IgD-negative memory B cell (primary cell): ENCODE results near the gene CDYL2. TPM values are rescaled to one million over a fixed set of nuclear protein-coding genes. Genes with fewer than 3 reads are reported as not detected.

Source experiments
- H3K27ac Mint-ChIP-seq, 3 donors: one replicate each; pipeline ENCODE4 v1.8.0; 2020 to 2022; ENCODE audit warnings: mild to moderate bottlenecking in 3 of 3, mixed read lengths in 3 of 3, moderate library complexity in 1 of 3
- H3K27me3 Mint-ChIP-seq: one replicate; pipeline ENCODE4 v1.8.0; 2021; ENCODE audit warnings: mixed read lengths
- H3K36me3 Mint-ChIP-seq: one replicate; pipeline ENCODE4 v1.8.0; 2020; ENCODE audit warnings: mild to moderate bottlenecking, mixed read lengths
- H3K4me1 Mint-ChIP-seq, 3 donors: one replicate each; pipeline ENCODE4 v1.8.0; 2020 to 2022; ENCODE audit warnings: mixed read lengths in 3 of 3, mild to moderate bottlenecking in 1 of 3
- H3K4me3 Mint-ChIP-seq, 4 donors: one replicate each; pipeline ENCODE4 v1.8.0; 2020 to 2022; ENCODE audit warnings: mild to moderate bottlenecking in 4 of 4, mixed read lengths in 4 of 4, moderate library complexity in 3 of 4
- H3K9me3 Mint-ChIP-seq, 3 donors: one replicate each; pipeline ENCODE4 v1.8.0; 2020 to 2021; ENCODE audit warnings: mixed read lengths in 3 of 3, mild to moderate bottlenecking in 1 of 3
- polyA plus RNA-seq: library from polyadenylated mRNA; unstranded; fragments of 300-500 nt; fragmentation: Illumina TruSeq; gene quantifications from one replicate; pipeline ENCODE4 v1.2.3, GENCODE V29; 2021

CDYL2 gene
- polyA plus RNA-seq, 1 donor from 2014 or later, result 0.69 TPM

GRCh38 chr16:80594756-80595155, 209.6 kb downstream of the CDYL2 start:
- peaks cover 6% of the 10 kb centered on the region in 3 donors for H3K9me3 Mint-ChIP-seq
- H3K4me1 Mint-ChIP-seq, result peaks cover 0 to 7% (median 6%) of the 10 kb centered on the region in 3 donors
- no peak overlapping the region for H3K27ac Mint-ChIP-seq
- peaks cover 3% of the 10 kb centered on the region for H3K27me3 Mint-ChIP-seq
- H3K36me3 Mint-ChIP-seq, result peaks cover 5% of the 10 kb centered on the region
- H3K4me3 Mint-ChIP-seq, result no peak overlapping the region

GRCh38 chr16:80592273-80592672, 212.1 kb downstream of the CDYL2 start:
- H3K27ac Mint-ChIP-seq, result no peak overlapping the region
- H3K27me3 Mint-ChIP-seq, result peaks cover 3% of the 10 kb centered on the region
- H3K9me3 Mint-ChIP-seq, result peaks cover 6 to 8% (median 6%) of the 10 kb centered on the region in 3 donors
- H3K4me3 Mint-ChIP-seq, result no peak overlapping the region
- H3K4me1 Mint-ChIP-seq, result peaks cover 0 to 7% (median 6%) of the 10 kb centered on the region in 3 donors
- H3K36me3 Mint-ChIP-seq, result peaks cover 5% of the 10 kb centered on the region

- no peak overlapping the region for H3K4me3 Mint-ChIP-seq
- H3K9me3 Mint-ChIP-seq, result peaks cover under 1 to 3% (median under 1%) of the 10 kb centered on the region in 3 donors
- H3K27ac Mint-ChIP-seq, result no peak overlapping the region
- H3K4me1 Mint-ChIP-seq, result peaks cover 0 to 7% (median 6%) of the 10 kb centered on the region in 3 donors
- peaks cover 3% of the 10 kb centered on the region for H3K27me3 Mint-ChIP-seq
- H3K36me3 Mint-ChIP-seq, result peaks cover 3% of the 10 kb centered on the region
These were observed 213.1 kb downstream of the CDYL2 start for GRCh38 chr16:80591071-80591915.

GRCh38 chr16:80587071-80587470, 217.3 kb downstream of the CDYL2 start:
- H3K4me1 Mint-ChIP-seq, result peaks cover 5 to 7% (median 6%) of the 10 kb centered on the region in 3 donors
- H3K4me3 Mint-ChIP-seq, result no peak overlapping the region
- H3K27me3 Mint-ChIP-seq, result peaks cover 2% of the 10 kb centered on the region
- H3K27ac Mint-ChIP-seq, result no peak overlapping the region
- H3K9me3 Mint-ChIP-seq, result peaks cover 0 to 2% (median 0%) of the 10 kb centered on the region in 3 donors
- H3K36me3 Mint-ChIP-seq, result peaks cover 5% of the 10 kb centered on the region

- peaks cover 2% of the 10 kb centered on the region for H3K27me3 Mint-ChIP-seq
- H3K4me1 Mint-ChIP-seq, result peaks cover 5 to 7% (median 6%) of the 10 kb centered on the region in 3 donors
- H3K27ac Mint-ChIP-seq, result no peak overlapping the region
- peaks cover 5% of the 10 kb centered on the region for H3K36me3 Mint-ChIP-seq
- no peak overlapping the region for H3K4me3 Mint-ChIP-seq
- H3K9me3 Mint-ChIP-seq, result peaks cover 0 to 2% (median 0%) of the 10 kb centered on the region in 3 donors
These were observed 217.9 kb downstream of the CDYL2 start for GRCh38 chr16:80586476-80586875.

- Mint-ChIP-seq H3K27ac (no peak overlapping the region), H3K36me3 (peaks cover 5% of the 10 kb centered on the region), H3K4me1 (peaks cover 5 to 11% (median 5%) of the 10 kb centered on the region in 3 donors), H3K9me3 (peaks cover 0 to 3% (median 0%) of the 10 kb centered on the region in 3 donors), H3K27me3 (peaks cover 2% of the 10 kb centered on the region), H3K4me3 (no peak overlapping the region)
These were observed 218.6 kb downstream of the CDYL2 start for GRCh38 chr16:80585764-80586163.

GRCh38 chr16:80583466-80583865, 220.9 kb downstream of the CDYL2 start:
- peaks cover 13 to 19% (median 14%) of the 10 kb centered on the region in 3 donors for H3K4me1 Mint-ChIP-seq
- peaks cover 0 to 3% (median 0%) of the 10 kb centered on the region in 3 donors for H3K9me3 Mint-ChIP-seq
- H3K4me3 Mint-ChIP-seq, result no peak overlapping the region

GRCh38 chr16:80580109-80580832, 224.1 kb downstream of the CDYL2 start:
- H3K4me3 Mint-ChIP-seq, result peak overlapping the region in 1 of 4 donors; percentile 37
- peaks cover 0 to 2% (median 0%) of the 10 kb centered on the region in 3 donors for H3K9me3 Mint-ChIP-seq
- peaks cover 13 to 19% (median 14%) of the 10 kb centered on the region in 3 donors for H3K4me1 Mint-ChIP-seq

More at GRCh38 chr16:80583466-80583865, 220.9 kb downstream of the CDYL2 start:
- Mint-ChIP-seq H3K36me3 (peaks cover 1% of the 10 kb centered on the region), H3K27ac (no peak overlapping the region), H3K27me3 (peaks cover 2% of the 10 kb centered on the region)

GRCh38 chr16:80577485-80578280, 226.7 kb downstream of the CDYL2 start:
- H3K9me3 Mint-ChIP-seq, result peaks cover 0 to 2% (median 0%) of the 10 kb centered on the region in 3 donors
- H3K4me1 Mint-ChIP-seq, result peaks cover 13 to 14% (median 14%) of the 10 kb centered on the region in 3 donors
- H3K27me3 Mint-ChIP-seq, result no peaks in the 10 kb centered on the region
- no peaks in the 10 kb centered on the region for H3K36me3 Mint-ChIP-seq
- no peak overlapping the region for H3K27ac Mint-ChIP-seq
- H3K4me3 Mint-ChIP-seq, result no peak overlapping the region

More at GRCh38 chr16:80580109-80580832, 224.1 kb downstream of the CDYL2 start:
- peaks cover 2% of the 10 kb centered on the region for H3K27me3 Mint-ChIP-seq
- H3K27ac Mint-ChIP-seq, result peak overlapping the region in 1 of 3 donors; percentile 64
- peaks cover 1% of the 10 kb centered on the region for H3K36me3 Mint-ChIP-seq

GRCh38 chr16:80576343-80576912, 228.0 kb downstream of the CDYL2 start:
- H3K4me3 Mint-ChIP-seq, result no peak overlapping the region
- H3K27me3 Mint-ChIP-seq, result peaks cover 2% of the 10 kb centered on the region
- H3K9me3 Mint-ChIP-seq, result peaks cover 0 to 3% (median 0%) of the 10 kb centered on the region in 3 donors
- no peaks in the 10 kb centered on the region for H3K36me3 Mint-ChIP-seq
- peaks cover 13 to 14% (median 14%) of the 10 kb centered on the region in 3 donors for H3K4me1 Mint-ChIP-seq
- no peak overlapping the region for H3K27ac Mint-ChIP-seq

GRCh38 chr16:80573700-80574120, 230.7 kb downstream of the CDYL2 start:
- Mint-ChIP-seq H3K9me3 (peaks cover 0 to 3% (median 2%) of the 10 kb centered on the region in 3 donors), H3K27me3 (peaks cover 2% of the 10 kb centered on the region), H3K4me3 (no peak overlapping the region), H3K36me3 (no peaks in the 10 kb centered on the region), H3K4me1 (peaks cover 0 to 3% (median 2%) of the 10 kb centered on the region in 3 donors), H3K27ac (no peak overlapping the region)

- Mint-ChIP-seq H3K27ac (no peak overlapping the region), H3K4me1 (peaks cover 0 to 3% (median 2%) of the 10 kb centered on the region in 3 donors), H3K36me3 (peaks cover 2% of the 10 kb centered on the region), H3K4me3 (peak overlapping the region in 1 of 4 donors; percentile 47), H3K9me3 (peaks cover 0 to 3% (median 2%) of the 10 kb centered on the region in 3 donors), H3K27me3 (peaks cover 2% of the 10 kb centered on the region)
These were observed 234.3 kb downstream of the CDYL2 start for GRCh38 chr16:80570106-80570478.

GRCh38 chr16:80569440-80570105, 234.8 kb downstream of the CDYL2 start:
- no peak overlapping the region for H3K27ac Mint-ChIP-seq
- peaks cover 2% of the 10 kb centered on the region for H3K27me3 Mint-ChIP-seq
- peaks cover 2% of the 10 kb centered on the region for H3K36me3 Mint-ChIP-seq
- peak overlapping the region in 1 of 4 donors; percentile 54 for H3K4me3 Mint-ChIP-seq
- H3K9me3 Mint-ChIP-seq, result peaks cover 0 to 3% (median 2%) of the 10 kb centered on the region in 3 donors
- peaks cover 0 to 5% (median 3%) of the 10 kb centered on the region in 3 donors for H3K4me1 Mint-ChIP-seq
